SK-N-MC (cell line): ENCODE data around the gene PRCP.

Experiments
- EZH2 ChIP-seq: fragments of 200-600 bp; sonication (generic); IDR thresholded peaks from one replicate; pipeline ENCODE4 v1.6.1; 2017; ENCODE audit warnings: antibody characterized with exemption
- FOXP2 ChIP-seq: optimal IDR thresholded peaks from 2 replicates; pipeline ENCODE3; 2011; ENCODE audit warnings: mild to moderate bottlenecking, moderate library complexity; ENCODE audit not compliant: insufficient read depth; ENCODE audit errors: extremely low read length, control extremely low read depth
- POLR2AphosphoS5 ChIP-seq: IDR thresholded peaks from 2 replicates; pipeline ENCODE4 v1.6.1; 2012; ENCODE audit warnings: mild to moderate bottlenecking, low read depth, low read length, borderline replicate concordance

GRCh38 chr11:82906931-82907330 is 6.7 kb upstream of the PRCP start:
- TF ChIP-seq EZH2 (no peak), POLR2AphosphoS5 (no peak), FOXP2 (no peak)
